Type B pancreatic cell (in vitro differentiated cells): ENCODE data around the gene ALG5. TPM values are rescaled to one million over a fixed set of nuclear protein-coding genes. Genes with fewer than 3 reads are reported as not detected.

Source experiments
- DNase-seq: peaks from one replicate; pipeline ENCODE4 v3.0.0; 2021; ENCODE audit warnings: mixed read lengths; ENCODE audit not compliant: unreplicated experiment; ENCODE audit errors: extremely low spot score
- H3K27ac Mint-ChIP-seq: 2 replicates; pipeline ENCODE4 v1.8.0; 2021; ENCODE audit warnings: mild to moderate bottlenecking, mixed read lengths
- H3K27me3 Mint-ChIP-seq: 2 replicates; pipeline ENCODE4 v1.8.0; 2021; ENCODE audit warnings: mixed read lengths
- H3K36me3 Mint-ChIP-seq: 2 replicates; pipeline ENCODE4 v1.8.0; 2021; ENCODE audit warnings: mixed read lengths
- H3K4me1 Mint-ChIP-seq: one replicate; pipeline ENCODE4 v1.8.0; 2021; ENCODE audit warnings: mixed read lengths; ENCODE audit not compliant: unreplicated experiment
- H3K4me3 Mint-ChIP-seq: 2 replicates; pipeline ENCODE4 v1.8.0; 2021; ENCODE audit warnings: mild to moderate bottlenecking, mixed read lengths
- H3K9me3 Mint-ChIP-seq: 2 replicates; pipeline ENCODE4 v1.8.0; 2021; ENCODE audit warnings: mixed read lengths
- CTCF ChIP-seq: fragments of 200-600 bp; sonication (generic); conservative IDR thresholded peaks from 2 replicates; pipeline ENCODE4 v1.5.0; 2021; ENCODE audit warnings: antibody characterized with exemption, mild to moderate bottlenecking
- total RNA-seq: library from RNA; stranded (reverse); gene quantifications from 2 replicates; pipeline ENCODE4 v1.2.1, GENCODE V29; 2021; ENCODE audit warnings: low replicate concordance

ALG5 gene
- total RNA-seq, 1 donor from 2014 or later, result 36.2 TPM

GRCh38 chr13:37014609-37015008 lies 15.5 kb upstream of the ALG5 start:
- Mint-ChIP-seq H3K4me3 (no peak overlapping the region), H3K36me3 (peaks cover 39% of the 10 kb centered on the region), H3K27ac (no peak overlapping the region), H3K9me3 (no peaks in the 10 kb centered on the region), H3K4me1 (no peaks in the 10 kb centered on the region), H3K27me3 (no peaks in the 10 kb centered on the region)
- no peak for DNase-seq
- no peak for TF ChIP-seq CTCF

- DNase-seq, result no peak
These were observed 12.6 kb upstream of the ALG5 start for GRCh38 chr13:37011788-37012187.

GRCh38 chr13:37011002-37011401 lies 11.9 kb upstream of the ALG5 start:
- DNase-seq, result no peak
- Mint-ChIP-seq H3K36me3 (peaks cover 35% of the 10 kb centered on the region), H3K4me1 (no peaks in the 10 kb centered on the region), H3K4me3 (no peak overlapping the region), H3K27ac (no peak overlapping the region), H3K9me3 (no peaks in the 10 kb centered on the region), H3K27me3 (no peaks in the 10 kb centered on the region)
- TF ChIP-seq CTCF, result no peak

More at GRCh38 chr13:37011788-37012187, 12.6 kb upstream of the ALG5 start:
- H3K9me3 Mint-ChIP-seq, result no peaks in the 10 kb centered on the region
- H3K4me1 Mint-ChIP-seq, result no peaks in the 10 kb centered on the region
- no peak for TF ChIP-seq CTCF
- no peak overlapping the region for H3K27ac Mint-ChIP-seq
- H3K4me3 Mint-ChIP-seq, result no peak overlapping the region
- no peaks in the 10 kb centered on the region for H3K27me3 Mint-ChIP-seq
- peaks cover 40% of the 10 kb centered on the region for H3K36me3 Mint-ChIP-seq

- no peak for TF ChIP-seq CTCF
- H3K27me3 Mint-ChIP-seq, result no peaks in the 10 kb centered on the region
- no peak overlapping the region for H3K4me3 Mint-ChIP-seq
- no peak for DNase-seq
- H3K9me3 Mint-ChIP-seq, result no peaks in the 10 kb centered on the region
- peaks cover 32% of the 10 kb centered on the region for H3K36me3 Mint-ChIP-seq
- no peaks in the 10 kb centered on the region for H3K4me1 Mint-ChIP-seq
- no peak overlapping the region for H3K27ac Mint-ChIP-seq
These were observed 11.3 kb upstream of the ALG5 start for GRCh38 chr13:37010424-37010823.

- H3K9me3 Mint-ChIP-seq, result no peaks in the 10 kb centered on the region
- H3K27me3 Mint-ChIP-seq, result no peaks in the 10 kb centered on the region
- no peak overlapping the region for H3K4me3 Mint-ChIP-seq
- peaks cover 25% of the 10 kb centered on the region for H3K36me3 Mint-ChIP-seq
- no peaks in the 10 kb centered on the region for H3K4me1 Mint-ChIP-seq
- DNase-seq, result no peak
- no peak overlapping the region for H3K27ac Mint-ChIP-seq
- TF ChIP-seq CTCF, result no peak
These were observed 10.6 kb upstream of the ALG5 start for GRCh38 chr13:37009692-37010091.

- Mint-ChIP-seq H3K36me3 (peaks cover 5% of the 10 kb centered on the region), H3K4me1 (peaks cover 14% of the 10 kb centered on the region), H3K4me3 (peak overlapping the region; percentile 100), H3K27me3 (no peaks in the 10 kb centered on the region), H3K9me3 (no peaks in the 10 kb centered on the region), H3K27ac (peak overlapping the region; percentile 99)
- no peak for TF ChIP-seq CTCF
- DNase-seq, result no peak
These were observed 2.7 kb upstream of the ALG5 start for GRCh38 chr13:37001921-37002250.
